Right renal cortex interstitium (tissue), 3 donors: ENCODE results near the gene TSEN54. TPM values are rescaled to one million over a fixed set of nuclear protein-coding genes. Genes with fewer than 3 reads are reported as not detected.
A peak's percentile ranks its signal among the peaks of the same experiment; 100 is the strongest.

ENCODE experiments used
- DNase-seq, 3 donors: peaks; one replicate each; pipeline ENCODE4 v3.0.0-alpha.2; 2013; ENCODE audit warnings: low read depth in 3 of 3, low spot score in 2 of 3
- polyA plus RNA-seq, 3 donors: library from polyadenylated mRNA; unstranded; fragments of 120-200 nt; gene quantifications; one replicate each; pipeline ENCODE4 v1.2.1, GENCODE V29; 2013; ENCODE audit not compliant: insufficient read length in 3 of 3

Gene TSEN54
- polyA plus RNA-seq, 3 donors = 36.2 to 43.6 (median 43.2) TPM

DNA sequence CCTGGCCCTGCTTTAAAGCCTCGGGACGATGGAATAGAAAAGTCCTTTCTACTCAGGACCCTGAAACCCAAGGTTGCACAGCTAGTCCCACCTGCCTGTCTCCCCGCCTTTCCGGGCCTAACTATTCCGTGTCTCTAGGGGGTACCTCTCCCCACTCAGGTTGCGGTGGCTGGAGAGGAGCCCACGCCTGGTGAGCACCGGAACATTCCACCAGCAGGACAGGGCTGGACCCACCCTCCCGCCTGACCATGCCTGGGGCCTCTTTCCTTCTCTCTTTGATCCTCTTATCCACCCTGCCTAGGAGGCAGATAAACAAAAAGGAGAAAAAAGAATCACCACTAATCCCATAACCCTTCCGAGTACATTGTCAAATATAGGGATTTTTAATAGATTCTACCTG lies 20.0 kb downstream of the TSEN54 start:
- DNase-seq = no peak

DNA sequence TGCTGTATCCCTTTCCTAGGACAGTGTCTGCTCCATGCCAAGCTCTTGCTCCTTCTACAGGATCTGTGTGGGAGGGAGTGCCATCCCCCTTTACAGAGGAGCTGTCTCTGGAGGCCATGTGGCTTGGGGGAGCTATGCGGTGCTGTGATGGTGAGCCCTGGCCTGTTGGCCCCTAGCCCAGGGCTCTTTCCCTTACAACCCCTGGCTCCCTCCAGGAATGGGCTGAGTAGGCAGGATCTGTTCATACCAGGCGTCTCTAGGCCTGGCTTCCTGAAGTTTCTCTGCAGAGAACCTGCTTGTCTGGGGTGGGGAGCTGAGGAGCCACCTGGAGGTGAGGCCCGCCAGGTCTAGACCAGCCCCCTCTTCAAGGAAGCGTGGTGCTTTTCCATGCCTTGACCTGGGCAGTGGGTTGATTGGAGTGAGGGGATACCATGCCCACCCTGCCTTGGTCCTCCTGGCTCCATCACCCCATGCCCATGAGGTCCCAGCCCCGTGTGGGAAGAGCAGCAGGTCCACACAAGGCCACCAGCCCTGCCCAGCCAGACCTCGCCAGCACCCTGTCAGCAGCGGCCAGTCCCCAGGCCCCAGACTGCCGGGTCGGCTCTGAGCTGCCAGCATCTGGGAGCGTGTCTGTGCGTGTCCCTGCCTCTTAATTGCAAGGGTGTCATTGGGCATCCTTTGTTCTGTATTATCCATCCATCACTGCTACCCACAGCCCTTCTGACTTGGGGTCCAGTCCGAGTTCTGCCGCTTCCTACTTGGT lies 23.8 kb downstream of the TSEN54 start:
- DNase-seq = no peak

DNA sequence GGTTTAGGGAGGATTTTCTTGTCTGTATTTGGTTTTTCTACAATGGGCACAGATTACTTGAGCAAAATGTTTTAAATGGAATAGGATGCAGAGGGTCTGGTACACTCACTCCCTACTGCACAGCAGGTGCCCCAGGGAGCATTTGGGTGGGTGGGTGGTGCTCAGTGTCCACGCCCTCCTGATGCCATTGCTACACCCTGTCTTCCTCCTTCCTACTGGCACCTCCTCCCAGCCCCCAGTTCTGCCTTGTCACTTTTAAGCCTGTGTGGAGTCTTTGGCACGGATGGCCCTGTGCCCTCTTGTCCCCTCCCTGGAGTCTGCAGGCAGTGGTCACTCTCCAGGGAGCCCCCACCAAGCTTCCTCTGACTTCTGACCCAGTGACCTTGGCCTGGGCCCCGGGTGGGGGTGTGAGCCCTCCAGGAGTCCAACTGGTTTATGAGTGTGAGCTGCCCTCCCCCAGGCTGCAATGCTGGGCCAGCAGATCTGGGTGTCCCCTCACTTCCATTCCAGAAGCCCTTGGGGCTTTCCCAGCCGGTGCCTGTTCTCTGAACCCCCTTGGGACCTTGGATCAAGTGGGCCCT lies 24.7 kb downstream of the TSEN54 start:
- DNase-seq = no peak

DNA sequence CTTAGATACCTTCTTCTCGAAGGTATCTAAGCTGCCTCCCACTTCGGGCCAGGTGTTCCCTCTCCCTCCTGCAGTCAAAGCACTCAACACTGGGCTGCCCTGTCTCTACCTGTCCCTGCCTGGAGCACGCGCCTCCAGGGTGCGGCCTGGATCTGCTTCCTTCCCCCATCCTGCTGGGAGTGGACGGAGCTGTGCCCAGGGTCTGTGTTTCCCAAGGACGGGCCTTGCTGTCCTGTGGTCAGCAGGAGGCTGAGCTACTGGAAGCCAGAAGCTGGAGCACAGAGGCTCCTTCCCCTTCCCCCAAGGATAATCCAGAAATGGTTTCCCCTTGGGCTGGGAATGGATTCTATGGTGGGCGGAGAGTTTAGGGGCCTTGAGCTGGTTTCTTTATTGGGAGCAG lies 25.9 kb downstream of the TSEN54 start:
- DNase-seq = no peak

DNA sequence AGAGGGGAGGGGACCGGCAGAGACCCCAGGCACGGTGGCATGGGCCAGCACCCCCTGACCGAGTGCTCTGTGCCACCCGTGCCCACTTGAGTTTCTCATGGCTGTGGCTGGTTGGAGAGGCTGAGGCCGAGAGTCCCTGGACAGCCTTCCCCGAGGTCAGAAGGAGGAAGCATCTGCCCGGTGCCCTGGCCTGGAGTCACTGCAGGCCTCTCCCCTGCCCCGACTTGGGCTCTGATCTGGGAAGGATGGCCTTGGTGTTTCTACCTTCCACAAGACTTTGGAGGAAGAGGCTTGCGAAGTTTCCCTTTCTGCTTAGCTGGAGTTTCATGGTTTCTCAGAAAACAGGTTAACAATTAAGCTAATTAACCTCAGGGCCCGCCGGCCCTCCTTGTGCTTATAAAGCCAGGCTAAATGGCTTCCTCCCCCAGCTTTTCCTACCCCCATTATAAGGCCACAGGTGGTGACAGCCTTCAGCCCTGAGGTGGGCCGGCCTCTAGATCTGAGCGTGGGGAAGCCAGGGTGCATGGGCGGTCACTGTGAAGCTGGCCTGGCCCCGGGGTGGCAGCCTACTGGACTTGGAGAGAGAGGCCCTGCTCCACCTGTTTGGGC lies 26.5 kb downstream of the TSEN54 start:
- DNase-seq = no peak

DNA sequence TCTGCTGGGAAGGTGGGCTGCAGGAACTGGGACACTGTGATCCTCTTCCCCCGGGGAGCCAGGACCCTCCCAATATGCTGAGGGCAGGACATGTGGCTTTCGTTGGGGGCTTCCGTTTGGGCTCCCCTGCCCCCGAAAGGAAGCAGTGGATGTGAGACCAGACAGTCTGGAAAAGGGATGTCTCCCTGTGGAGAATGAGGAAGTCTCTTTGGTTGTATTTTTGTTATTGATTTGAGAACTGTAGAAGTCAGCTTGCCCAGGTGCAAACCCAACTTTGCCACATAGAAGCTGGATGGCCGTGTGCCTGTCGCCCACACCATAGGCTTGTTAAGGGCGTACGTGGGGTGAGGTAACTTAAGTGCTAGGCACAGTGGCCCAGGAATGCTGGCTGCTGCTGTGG lies 27.9 kb downstream of the TSEN54 start:
- no peak for DNase-seq

DNA sequence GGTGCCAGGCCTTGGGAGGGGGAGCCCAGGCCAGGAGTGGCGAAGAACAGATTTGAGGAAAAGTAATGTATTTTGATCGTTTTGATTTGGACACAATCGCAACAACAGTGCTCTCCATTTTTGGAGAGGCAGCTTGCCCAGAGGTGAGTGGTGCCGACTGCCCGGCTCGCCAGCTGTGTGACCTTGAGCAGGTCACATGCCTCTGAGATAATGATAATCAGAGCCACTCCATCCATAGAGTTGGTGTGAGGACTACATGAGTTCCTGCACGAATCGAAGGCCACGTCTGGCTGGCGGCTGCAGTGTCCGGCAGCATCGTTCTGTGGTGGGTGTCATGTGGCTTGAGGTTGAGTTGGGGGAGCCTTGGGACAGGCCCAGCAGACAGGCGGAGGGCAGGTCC lies 29.9 kb downstream of the TSEN54 start:
- no peak for DNase-seq

DNA sequence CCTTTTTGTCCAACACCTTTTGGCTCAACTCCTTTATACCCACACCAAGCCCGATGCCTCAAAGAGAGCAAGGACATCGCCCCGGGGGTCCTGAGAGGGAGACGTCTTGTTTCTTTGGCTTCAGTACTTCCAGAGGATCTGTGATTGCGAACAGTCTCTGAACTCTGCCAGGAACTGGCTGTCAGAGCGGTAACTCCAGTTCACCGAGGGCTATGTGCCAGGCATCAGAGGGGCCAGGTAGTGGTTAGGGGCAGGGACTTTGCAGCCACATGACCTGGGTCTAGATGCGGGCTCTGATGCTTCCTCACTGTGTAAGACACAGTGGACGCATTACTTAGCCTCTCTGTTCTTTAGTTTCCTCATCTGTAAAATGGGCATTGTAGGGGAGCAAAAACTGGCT lies 30.8 kb downstream of the TSEN54 start:
- DNase-seq = no peak

DNA sequence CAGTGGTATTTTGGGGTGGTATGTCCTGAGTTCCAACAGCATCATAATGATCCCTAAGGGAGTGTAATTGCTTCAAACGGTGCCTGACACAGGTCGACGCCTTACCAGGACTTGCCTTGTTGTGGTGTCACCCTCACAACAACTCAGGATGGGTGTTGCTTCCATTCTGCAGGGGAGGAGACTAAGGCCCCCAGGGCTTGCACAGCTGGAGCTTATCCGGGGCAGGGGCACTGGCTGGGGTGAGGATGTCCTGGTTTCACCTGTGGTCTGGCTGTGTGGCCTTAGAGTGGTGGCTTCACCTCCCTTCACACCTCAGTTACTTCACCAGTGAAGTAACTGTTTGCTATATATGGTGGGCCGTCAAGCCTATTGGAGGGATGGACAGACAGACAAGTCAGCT lies 32.5 kb downstream of the TSEN54 start:
- DNase-seq = no peak

DNA sequence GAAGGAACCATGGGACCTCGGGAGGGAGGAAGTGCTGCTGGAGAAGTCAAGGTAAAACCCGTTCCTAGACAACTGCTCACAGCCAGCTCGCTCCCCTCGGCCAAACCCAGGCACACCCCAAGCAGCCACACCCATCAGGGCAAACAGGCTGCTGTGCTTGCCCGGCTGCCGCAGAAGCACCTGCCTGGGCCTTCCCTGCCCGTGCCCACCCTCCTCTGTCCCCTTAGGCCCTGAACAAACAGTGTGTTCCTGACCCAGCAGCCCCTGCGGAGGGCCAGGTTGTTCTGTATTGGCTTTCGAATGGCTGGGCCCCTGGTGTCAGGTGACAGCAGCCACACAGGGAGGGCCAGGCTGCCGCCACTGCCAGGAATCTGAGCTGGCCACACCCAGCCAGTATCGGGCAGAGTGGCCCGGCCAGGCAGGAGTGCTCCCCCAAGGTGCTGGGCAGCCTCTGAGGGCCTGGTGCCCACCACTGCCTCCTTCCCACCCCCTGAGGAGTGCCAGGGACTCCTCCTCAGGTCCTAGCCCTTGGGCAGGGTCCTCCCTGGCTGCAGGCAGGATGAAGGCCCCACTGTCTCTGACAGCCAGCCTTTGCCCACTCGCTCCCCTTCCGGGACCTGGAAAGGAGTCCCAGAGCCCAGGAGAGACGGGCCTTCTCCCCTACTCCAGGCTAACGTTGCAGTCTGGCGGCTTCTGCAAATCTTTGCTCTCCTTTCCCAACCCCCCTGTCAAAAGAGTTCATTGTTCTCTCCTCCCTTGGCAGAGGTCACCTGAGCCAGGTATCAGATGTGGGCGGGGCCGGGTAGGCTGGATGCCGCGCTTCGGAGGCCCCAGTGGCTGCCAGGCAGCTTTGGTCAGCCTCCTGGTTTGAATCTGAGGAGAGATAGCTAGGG lies 33.2 kb downstream of the TSEN54 start:
- no peak for DNase-seq

DNA sequence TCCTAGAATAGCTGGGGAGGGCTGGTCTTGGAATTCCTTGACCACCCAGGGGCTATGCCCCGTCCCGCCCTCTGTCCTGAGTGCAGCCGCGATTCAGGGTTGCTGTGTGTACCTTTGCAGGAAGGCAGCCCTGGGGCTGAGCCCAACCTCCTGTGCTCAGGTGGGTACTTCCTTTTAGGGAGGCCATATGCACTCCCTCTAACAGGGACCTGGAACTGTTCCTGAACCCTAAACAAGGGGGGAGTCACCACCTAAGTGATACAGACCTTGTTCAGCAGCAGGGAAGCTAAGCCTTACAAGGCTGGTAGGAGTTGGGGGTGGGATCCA lies 33.8 kb downstream of the TSEN54 start:
- no peak for DNase-seq

DNA sequence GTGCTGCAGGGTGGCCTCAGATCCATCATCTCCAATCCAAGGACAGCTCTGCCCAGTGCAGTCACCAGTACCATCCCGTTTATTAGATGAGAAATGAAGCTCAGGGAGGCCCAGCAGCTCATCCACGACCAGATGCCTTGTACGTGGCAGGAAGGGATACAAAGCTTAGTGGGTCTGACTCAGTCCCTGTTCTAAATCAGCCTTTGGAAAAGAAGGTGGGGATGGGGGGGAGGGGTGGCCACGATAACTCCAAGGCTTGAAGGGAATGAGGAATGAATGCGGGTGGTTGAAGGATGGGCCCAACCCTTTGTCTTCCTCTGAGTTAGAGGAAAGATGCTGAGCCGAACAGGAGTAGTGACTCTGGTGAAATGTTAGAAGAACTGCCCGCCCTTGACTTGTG lies 34.9 kb downstream of the TSEN54 start:
- DNase-seq = no peak

DNA sequence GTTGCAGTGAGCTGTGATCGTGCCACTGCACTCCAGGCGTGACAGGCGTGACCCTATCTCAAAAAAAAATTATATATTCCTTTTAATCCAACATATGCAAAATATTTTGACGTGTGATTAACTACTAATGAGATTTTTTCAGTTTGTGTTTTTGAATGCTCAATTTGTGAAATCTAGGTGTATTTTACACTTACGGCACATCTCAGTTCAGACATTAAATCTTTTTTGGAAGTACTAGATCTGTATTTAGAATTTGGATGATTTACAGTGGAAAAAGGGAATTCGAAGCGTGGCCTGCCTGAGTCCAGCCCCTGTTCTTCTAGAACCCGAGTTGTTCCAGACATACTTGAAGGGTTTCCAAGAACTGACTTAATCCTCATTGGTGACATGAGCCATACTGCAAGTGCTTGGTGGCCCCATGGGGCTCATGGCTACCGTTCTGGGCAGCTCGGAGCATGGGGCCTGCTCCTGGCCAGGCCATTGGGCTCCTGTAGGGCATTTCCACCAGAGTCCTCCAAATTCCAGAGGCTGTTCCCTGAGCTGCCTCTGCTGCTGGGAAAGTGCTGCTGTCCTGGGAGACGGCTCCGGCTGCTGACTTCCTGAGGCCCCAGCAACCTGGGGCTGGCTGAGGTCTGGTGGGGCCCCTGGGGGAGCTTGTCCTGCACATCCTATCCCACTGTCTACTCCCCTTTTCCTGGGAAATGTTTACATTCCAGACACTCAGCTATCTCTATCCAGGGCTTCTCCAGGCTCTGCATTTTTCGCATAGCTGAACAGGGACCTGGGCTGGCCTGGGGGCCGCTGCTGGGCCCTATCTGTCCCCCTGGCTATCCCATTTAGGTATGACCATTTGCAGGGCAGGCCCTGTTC lies 36.3 kb downstream of the TSEN54 start:
- no peak for DNase-seq

DNA sequence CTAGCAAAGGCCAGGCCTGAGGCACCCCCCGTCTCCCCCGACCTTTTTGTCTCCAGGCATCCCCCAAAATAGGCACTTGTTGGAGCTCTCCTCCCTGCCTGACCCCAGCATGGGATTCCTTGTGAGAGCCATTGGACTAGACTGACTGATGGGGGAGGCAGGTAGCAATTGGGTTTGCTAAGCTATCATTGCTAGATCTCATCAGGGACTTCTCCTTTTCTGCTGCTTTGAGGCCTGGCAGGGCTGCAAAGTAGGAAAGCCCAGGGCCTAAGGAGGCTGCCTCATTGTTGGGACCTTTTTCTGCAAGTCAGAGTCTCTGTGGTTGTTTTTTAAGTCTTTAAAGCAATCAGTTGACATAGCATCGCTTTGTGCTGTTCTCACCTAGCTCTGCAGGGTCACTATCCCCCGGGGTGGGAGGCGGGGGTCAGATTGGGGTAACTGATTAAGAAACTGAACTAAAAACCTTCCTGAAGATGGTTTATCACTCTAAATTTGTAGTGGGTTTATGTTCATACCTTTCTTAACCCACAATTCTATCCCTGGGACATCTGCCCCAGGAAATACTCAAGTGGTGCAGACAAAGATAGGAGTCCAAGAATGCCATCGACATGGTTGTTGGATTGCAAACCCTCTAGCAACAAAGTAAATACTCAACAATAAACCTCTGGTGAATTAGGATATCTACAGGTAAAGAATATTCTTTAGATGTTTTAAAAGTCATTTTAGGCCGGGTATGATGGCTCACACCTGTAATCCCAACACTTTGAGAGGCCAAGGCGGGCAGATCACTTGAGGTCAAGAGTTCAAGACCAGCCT lies 37.2 kb downstream of the TSEN54 start:
- no peak for DNase-seq

DNA sequence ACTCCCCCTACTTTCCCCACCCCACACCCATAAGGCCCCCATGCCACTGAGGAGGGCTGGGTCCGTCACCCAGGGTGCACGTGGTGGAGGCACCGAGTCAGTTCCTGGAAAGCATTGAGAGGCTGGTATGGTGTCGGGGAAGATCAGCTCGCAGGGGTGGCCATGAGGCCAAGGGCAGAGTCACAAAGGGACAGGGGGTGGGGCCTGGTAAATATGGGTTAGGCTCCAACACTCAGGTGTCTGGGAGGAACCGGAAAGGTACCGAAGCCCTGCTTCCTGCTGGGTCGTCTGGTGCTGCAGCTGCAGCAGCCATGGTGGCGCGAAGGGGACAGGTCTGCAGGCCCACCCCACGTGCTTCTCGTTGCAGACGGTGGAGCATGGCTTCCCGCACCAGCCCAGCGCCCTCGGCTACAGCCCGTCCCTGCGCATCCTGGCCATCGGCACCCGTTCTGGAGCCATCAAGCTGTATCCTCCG lies 39.4 kb downstream of the TSEN54 start:
- DNase-seq = no peak

DNA sequence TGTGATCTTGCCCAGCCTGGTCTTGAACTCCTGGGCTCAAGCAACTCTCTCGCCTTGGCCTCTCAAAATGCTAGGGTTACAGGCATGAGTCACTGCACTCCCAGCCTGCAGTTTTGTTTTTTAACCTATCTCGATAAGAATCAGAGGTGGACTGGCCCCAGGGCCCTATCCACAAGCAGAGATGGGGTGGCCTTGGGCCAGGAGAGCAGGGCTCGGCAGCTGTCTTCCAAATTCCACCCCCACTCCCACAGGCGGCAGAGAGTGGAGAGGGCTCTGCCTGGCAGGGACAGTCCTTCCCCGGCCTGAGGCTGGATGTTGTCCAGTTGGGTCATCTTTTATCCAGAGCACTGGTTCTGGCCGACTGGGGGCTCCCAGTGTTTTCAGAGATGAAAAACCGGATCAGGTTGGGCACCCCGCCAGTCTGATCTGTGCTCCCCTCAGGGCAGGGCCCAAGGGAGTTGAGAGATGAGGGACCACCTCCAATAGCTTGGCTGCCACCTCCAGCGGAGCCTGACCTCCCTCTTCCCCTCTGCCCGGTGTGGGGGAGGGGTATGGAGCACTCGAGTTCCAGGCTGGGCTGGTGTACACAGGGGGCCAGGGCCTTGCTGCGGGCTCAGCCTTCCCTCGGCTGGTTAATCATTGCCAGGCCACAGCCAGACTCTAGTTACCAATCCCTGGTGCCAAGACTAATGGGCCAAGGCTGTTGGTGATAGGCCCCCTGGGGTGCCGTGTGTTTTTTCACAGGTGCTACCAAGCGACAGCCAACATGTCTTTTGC lies 40.9 kb downstream of the TSEN54 start:
- peak in 2 of 3 donors; percentile 62 to 82 for DNase-seq

DNA sequence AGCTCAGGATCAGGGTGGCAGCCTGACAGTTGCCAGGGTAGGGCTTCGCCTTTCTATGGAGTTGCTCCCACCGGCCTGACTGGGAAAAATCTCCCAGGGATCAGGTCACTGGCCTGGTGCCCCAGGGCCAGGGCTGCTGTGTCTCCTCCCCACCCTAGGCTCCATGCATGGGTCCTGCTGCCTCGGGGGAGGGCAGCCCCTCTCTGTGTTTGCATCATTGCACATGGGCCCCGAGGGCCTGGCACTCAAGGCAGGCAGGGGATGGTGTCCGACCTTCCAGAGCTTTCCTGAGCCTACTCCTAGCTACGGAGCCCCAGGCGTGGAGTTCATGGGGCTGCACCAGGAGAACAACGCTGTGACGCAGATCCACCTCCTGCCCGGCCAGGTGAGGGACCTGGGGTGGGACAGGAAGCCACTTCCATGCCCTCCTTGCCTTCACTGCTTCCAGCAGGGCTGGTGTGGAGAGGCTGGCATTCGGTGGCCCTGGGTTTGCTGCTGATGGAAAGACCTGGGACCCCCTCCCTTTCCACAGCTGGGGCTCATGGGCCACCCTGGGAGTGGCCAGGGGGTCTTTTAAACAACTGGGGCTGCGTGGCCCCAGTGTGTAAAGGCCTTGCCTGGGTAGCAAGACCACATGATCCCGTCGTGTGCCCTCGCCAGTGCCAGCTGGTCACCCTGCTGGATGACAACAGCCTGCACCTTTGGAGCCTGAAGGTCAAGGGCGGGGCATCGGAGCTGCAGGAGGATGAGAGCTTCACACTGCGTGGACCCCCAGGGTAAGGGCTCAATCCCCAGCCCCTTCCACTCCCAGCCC lies 41.7 kb downstream of the TSEN54 start:
- DNase-seq = no peak
